GM12801 (cell line): ENCODE data around the gene FSTL3.

Experiments
- TF ChIP-seq, protein P1 (sequence below): IDR thresholded peaks from one replicate; pipeline ENCODE4 v1.5.1; 2011; ENCODE audit warnings: control low read depth; ENCODE audit not compliant: insufficient read length; ENCODE audit errors: extremely low read depth

Gene FSTL3

DNA sequence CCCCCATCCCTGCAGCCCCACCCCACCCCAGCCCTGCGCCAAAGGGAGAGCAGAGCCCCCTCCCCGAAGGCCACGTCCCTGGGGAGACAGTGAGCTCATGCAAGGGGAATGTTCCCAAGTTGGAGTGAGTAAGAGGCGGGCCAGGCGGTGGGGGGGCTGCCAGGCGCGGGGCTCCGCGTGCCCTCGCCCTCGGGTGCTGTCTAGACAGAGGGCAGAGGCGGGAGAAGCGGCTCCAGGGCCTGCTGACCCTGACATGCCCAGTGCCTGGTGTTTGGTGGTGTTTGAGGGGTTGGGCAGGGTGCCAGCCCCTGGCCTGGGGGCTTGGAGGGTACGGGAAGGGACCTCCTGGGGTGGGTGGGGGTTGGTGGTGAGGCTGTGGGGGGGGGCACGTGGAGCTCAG lies 1.0 kb downstream of the FSTL3 start:
- TF ChIP-seq, protein P1, sequence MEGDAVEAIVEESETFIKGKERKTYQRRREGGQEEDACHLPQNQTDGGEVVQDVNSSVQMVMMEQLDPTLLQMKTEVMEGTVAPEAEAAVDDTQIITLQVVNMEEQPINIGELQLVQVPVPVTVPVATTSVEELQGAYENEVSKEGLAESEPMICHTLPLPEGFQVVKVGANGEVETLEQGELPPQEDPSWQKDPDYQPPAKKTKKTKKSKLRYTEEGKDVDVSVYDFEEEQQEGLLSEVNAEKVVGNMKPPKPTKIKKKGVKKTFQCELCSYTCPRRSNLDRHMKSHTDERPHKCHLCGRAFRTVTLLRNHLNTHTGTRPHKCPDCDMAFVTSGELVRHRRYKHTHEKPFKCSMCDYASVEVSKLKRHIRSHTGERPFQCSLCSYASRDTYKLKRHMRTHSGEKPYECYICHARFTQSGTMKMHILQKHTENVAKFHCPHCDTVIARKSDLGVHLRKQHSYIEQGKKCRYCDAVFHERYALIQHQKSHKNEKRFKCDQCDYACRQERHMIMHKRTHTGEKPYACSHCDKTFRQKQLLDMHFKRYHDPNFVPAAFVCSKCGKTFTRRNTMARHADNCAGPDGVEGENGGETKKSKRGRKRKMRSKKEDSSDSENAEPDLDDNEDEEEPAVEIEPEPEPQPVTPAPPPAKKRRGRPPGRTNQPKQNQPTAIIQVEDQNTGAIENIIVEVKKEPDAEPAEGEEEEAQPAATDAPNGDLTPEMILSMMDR, result no peak

DNA sequence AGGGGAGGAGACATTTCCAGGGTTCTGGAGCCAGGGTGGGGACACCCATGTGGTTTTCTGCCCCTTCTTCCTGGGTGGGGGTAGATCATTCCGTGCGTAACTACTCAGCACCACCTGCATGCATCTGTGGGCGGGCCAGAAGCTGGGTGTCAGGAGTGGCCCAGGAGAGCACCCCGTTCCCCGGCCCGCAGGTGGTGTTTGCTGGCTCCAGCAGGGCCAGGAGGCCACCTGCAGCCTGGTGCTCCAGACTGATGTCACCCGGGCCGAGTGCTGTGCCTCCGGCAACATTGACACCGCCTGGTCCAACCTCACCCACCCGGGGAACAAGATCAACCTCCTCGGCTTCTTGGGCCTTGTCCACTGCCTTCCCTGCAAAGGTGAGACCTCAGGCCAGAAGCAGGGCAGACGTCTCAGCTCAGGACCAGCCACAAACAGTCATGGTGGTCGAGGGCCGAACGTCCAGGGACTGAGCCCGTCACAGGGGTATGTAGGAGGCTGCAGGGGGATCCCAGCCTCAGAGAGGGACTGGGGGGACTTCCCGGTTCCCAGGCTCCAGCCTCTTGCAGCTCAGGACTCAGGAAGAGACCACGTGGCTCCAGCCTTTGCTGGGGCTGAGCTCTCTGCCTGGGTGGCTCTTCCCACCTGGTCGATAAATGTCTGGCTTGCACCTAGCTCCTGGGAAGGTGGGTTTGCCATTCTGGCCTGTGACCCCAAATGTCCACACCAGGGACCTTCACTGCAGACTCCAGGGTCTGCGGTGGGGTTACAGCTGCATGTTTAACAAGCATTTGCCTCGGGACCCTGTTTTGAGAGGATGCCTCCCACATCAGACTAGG lies 1.6 kb downstream of the FSTL3 start:
- TF ChIP-seq, protein P1, result no peak

DNA sequence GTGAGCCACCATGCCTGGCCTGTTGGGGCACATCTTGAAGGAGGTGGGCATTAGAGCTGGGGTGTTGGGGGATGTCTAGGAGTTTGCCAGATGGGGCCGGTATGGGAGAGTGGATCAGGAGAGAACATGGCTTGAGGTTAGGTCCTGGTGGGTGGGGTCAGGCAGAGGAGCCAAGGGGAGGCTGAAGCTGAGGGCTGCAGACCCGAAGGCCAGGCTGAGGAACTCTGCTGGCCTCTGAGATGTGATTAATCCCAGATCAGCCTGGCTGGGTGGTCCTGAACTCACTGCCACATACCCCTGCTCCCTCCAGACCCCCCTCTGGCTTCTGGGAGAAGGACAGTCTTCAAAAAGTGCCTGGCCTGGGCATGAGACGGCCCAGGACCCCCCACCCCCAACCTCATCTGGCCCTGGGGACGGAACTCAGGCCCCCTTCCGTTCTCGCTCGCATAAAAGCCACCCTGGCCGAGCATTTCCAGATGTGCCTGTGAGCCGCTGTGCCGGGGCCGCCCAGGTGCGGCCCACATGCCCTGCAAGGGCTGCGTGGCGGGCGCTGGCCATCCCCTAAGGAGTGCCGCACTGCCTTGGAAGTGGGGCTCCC lies 2.7 kb downstream of the FSTL3 start:
- TF ChIP-seq, protein P1, result no peak

DNA sequence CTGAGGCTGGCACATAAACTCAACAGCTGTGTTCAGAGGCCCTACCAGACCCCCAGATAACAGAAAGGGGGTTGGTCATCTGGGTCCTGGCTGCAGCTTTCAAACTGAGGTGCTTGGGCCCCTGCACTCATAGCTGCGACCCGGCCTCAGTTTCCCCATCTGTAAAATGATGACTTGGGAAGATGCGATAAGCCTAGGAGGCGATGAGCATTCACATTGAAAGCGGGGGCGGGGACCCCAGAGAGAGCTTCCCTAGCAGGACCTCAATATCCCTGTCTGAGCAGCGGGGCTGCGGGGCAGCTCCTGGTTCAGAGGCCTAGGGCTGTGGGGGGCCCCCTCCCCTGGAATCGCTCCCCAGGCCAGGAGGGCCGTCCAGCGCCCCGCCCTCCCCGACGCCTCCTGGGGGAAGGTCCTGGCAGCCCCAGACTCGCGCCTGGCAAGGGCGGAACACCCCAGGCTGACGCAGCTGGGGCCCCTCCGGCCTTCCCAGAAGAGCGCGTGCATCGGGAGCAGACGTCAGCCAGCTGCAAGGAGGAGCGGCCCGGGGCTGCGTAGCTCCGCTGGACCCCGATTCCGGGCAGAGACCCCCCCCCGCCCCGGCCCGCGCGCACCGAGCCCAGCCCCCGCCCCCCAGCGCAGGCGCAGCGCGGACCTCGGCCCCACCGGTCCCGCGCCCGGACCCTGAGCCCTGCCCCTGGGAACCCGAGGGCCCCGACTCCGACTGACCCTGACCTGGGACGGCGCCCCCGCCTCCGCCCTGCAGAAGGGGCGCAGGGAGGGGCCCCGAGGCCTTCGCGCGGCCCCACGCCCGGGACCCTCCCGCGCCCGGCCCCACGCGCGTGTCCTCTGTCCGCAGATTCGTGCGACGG lies 3.5 kb downstream of the FSTL3 start:
- TF ChIP-seq, protein P1, result no peak

DNA sequence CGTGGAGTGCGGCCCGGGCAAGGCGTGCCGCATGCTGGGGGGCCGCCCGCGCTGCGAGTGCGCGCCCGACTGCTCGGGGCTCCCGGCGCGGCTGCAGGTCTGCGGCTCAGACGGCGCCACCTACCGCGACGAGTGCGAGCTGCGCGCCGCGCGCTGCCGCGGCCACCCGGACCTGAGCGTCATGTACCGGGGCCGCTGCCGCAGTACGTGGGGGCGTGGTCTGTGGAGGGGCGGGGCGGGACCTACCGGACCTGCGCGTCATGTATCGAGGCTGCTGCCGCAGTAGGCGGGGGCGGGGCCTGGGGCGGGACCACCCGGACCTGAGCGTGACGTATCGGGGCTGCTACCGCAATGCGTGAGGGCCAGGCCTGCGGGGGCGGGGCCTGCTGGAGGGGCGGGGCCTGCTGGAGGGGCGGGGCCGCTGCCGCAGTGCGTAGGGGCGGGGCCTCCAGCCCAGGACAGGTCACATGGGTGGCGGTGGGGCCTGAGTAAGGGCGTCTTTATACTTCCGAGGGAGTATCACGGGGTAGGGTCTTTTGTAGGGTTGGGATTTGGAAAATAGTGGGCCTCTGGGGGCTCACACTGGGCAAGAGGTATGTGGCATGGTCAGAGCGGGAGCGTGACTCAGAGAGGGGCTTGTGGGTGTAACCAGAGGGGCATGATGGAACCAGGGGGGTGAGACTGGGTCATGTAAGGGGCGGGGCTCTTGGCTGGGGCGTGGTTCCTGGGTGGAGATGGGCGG lies 4.3 kb downstream of the FSTL3 start:
- TF ChIP-seq, protein P1, result no peak

DNA sequence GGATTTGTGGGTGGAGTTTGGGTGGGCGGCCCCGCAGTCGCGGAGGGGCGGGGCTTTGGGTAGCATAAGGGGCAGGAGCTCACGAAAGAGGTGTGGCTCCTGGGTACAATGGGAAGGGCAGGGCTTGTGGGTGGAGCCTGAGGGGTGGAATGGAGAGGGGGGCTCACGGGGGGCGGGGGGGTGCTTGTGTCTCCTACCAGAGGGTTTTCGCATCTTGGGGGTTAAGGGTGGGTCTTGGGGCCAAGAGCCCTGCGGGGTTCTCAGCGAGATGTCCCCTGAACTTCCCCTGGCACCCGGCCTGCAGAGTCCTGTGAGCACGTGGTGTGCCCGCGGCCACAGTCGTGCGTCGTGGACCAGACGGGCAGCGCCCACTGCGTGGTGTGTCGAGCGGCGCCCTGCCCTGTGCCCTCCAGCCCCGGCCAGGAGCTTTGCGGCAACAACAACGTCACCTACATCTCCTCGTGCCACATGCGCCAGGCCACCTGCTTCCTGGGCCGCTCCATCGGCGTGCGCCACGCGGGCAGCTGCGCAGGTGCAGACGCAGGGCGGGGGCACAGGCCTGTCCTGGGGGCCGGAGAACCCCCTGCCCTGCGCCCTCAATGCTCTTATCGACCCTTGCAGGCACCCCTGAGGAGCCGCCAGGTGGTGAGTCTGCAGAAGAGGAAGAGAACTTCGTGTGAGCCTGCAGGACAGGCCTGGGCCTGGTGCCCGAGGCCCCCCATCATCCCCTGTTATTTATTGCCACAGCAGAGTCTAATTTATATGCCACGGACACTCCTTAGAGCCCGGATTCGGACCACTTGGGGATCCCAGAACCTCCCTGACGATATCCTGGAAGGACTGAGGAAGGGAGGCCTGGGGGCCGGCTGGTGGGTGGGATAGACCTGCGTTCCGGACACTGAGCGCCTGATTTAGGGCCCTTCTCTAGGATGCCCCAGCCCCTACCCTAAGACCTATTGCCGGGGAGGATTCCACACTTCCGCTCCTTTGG lies 5.1 kb downstream of the FSTL3 start:
- TF ChIP-seq, protein P1, result no peak
